GM19351 (cell line): ENCODE measurements around the gene MKNK2.
"Not testable (repeated sequence)": the region's sequence is repeated elsewhere in the genome, so short reads cannot be mapped to it uniquely, and the experiment has no call there.

Source experiments
- ATAC-seq: cut with Tn5 transposase; IDR thresholded peaks from one replicate; pipeline ENCODE4 v1.9.1; 2021; ENCODE audit warnings: mild to moderate bottlenecking, moderate library complexity; ENCODE audit not compliant: unreplicated experiment

The MKNK2 gene

DNA sequence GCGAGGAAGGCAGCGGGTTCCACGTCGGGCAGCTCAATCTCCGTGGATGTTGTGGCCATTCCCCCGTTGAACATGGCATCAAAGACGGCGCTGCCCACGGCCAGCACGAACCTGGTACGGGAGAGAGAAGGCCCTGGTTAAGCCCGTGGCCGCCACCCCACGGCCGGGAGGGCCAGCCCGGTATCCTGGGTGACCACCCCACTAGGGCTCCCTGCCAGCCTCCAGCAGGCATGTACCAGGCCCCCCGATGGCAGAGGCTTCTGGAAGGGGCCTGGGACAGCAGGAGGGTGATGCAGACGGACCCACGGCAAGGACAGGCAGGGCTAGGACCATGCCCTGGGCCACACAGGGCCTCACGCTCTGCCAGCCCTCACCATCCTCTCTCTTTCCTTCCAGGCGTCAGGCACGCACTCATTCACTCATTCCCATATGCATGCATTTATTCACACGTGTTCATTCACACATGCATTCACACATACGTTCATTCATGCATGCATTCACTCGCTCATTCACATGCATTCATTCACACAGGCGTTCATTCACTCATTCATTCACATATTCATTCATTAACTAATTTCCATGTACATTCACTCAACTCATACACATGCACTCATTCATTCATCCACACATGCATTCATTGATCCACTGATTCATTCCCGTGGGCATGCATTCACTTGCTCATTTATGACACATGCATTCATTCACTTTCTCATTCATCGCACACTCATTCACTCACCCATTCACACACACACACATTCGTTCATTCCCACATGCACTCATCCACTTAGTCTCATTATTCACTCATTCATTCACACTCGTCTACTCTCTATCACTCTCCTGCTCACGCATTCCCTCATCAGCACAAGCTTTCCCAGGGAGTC is 53.5 kb downstream of the MKNK2 start:
- ATAC-seq: no peak

DNA sequence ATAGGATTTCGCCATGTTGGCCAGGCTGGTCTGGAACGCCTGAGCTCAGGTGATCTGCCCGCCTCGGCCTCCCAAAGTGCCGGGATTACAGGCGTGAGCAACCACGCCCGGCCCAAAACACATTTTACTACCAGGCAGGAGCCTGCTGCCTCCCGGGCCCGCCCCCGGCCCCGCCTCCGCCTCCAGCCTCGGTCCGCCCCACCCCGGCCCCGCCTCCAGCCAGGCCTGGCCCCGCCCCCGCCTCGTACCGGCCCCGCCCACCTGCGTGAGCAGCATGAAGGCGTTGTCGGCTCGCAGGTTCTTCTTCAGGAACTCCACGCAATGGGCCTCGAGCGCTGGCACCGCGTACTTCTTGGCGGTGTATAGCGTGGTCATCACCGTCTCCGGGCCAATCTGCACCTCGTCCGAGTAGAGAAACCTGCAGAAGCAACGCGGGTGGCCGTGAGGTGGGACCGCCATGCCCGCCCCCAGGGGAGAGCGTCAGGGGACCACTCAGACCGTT is 58.2 kb downstream of the MKNK2 start:
- ATAC-seq: no peak

DNA sequence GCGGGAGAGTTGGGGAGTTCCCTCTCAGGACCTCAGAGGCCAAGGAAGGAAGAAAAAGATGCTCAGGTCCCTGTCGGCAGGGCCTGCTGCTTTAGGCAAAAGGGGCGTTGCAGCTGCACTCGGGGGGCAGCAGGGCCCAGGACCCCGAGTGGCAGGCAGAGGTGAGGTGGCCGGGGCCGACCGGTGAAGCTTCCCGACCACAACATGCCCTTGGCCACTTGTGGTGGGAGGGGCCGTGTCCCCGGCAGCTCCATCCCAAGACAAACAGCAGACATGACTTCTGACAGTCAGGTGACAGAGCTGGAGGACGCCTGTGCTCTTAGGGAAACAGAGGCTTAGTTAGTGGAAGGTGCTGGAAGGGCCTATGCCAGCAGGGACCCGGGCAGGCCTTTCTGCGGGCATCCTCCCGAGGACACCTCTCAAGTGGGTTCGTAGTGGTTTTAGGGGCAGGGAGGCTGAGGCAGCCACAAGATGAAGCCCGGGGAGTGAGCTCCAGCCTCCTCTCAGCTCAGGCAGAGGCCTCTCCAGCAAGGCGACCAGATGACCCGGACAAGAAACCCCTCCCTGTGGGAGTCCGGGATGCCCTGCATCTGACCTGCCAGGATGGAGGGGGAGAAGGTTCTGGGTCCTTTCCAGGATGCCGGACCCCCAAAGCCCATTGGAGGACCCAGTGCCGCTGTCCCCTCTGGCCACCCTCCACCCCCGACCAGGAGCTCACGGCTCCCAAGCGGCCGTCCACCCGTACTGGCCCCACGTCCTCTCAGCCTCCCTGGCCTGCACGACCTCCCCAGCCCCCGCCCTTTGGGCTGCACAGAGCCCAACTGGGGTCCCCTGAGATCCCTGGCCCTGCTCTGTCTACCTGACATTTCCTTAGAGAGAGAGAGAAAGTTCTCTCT is 59.8 kb downstream of the MKNK2 start:
- ATAC-seq: no peak

DNA sequence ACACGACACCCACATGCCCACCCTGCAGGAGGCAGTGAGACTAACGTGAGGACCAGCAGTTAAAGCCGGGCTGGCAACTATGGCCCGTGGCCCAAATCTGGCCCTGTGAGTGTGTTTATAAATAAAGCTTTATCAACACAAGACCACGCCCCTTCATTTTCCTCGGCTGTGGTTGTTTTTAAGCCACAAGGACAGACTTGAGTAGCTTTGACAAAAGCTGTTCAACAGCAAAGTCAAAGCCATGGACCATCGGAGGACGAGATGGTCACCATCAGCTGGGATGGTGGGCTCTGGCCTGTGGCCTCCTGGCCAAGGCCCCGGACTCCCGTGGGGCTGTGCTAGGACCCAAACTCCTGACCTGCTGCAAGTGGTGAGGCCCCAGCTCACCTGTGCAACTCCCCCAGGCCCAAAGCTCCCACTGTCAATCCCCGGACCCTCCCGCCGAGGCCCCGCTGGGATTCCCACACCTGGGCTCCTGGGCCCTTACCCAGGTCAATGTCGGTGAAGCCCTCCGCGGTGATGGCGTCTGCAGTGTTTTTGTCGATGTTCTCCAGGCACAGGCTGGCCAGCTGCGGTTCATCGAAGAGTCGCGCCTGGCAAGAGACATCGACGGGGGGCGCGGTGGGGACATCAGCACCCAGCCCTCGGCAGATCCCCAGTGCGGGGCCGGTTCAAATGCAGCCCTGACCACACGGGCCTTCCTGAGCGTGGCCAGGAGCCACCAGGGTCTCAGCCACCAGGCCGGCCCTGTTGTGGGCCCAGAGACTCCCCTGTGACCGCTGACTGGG is 60.6 kb downstream of the MKNK2 start:
- no peak for ATAC-seq

DNA sequence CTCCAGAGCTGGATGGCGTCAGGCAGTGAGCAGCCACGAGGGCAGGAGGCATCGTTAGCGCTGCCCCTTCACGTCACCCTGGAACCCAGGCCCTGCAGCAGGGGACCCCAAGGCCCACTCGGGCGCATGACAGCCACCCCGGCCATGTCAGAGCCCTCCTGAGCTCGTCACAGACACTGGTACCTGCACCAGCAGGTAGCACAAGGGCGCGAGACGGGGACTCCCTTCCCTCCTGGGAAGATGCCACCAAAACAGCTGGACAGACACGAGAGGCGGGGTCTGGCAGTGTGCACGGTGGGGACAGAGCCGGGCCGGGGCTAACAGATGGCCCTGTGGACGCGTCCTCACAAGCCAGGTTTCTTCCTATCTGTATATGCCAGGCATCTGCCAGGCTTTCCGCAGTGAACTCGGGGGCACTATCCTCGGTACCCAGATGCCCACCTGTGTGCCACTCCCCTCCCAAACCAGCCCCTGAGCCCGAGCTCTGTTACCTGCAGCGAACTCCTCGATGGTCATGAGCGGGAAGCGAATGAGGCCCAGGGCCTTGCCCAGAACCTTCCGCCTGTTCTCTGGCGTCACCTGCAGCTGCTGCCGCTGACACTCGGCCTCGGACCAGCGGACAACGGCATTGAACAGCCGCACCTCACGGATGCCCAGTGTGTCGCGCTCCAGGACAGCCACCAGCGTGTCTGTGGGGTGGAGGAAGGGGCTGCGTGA is 61.4 kb downstream of the MKNK2 start:
- ATAC-seq: no peak

DNA sequence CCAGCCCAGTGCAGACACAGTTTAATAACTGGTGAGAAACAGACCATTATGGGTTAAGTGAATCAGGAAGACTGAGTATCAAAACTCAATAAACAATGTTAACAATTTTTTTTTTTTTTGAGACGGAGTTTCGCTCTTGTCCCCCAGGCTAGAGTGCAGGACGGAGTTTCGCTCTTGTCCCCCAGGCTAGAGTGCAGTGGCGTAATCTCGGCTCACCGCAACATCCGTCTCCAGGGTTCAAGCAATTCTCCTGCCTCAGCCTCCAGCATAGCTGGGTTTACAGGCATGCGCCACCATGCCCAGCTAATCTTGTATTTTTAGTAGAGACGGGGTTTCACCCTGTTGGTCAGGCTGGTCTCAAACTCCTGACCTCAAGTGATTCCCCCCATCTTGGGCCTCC is 62.6 kb downstream of the MKNK2 start:
- not testable (repeated sequence) for ATAC-seq
